Renal pelvis (tissue), 4 donors: ENCODE data around the gene MRPL21. TPM values are rescaled to one million over a fixed set of nuclear protein-coding genes. Genes with fewer than 3 reads are reported as not detected.

Source experiments
- DNase-seq: peaks from one replicate; pipeline ENCODE4 v3.0.0-alpha.2; 2013
- polyA plus RNA-seq, 3 donors: library from polyadenylated mRNA; unstranded; fragments of 120-200 nt; gene quantifications; one replicate each; pipeline ENCODE4 v1.2.1, GENCODE V29; 2013; ENCODE audit not compliant: insufficient read length in 3 of 3

The MRPL21 gene
- polyA plus RNA-seq, 3 donors: 76.6 to 86.9 (median 85.9) TPM

GRCh38 chr11:68938816-68939582 is 35.4 kb upstream of the MRPL21 start:
- no peak for DNase-seq

DNA sequence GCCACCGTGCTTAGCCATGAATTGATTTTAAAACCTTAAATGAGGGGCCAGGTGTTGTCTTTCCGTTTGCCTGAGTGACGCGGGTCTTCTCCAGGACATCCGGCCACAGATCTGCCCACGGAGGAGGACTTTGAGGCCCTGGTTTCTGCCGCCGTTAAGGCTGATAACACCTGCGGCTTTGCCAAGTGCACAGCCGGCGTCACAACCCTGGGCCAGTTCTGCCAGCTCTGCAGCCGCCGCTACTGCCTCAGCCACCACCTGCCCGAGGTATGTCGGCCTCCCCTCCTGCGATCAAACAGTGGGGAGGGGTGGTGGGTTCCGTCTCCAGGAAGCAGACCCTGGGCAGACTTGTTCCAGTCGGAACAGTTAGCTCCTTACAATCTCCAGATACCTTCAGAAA is 34.5 kb upstream of the MRPL21 start:
- no peak for DNase-seq

- DNase-seq: no peak
These were observed 33.3 kb upstream of the MRPL21 start for GRCh38 chr11:68936676-68937620.

- DNase-seq: no peak
These were observed 32.7 kb upstream of the MRPL21 start for GRCh38 chr11:68936358-68936636.

DNA sequence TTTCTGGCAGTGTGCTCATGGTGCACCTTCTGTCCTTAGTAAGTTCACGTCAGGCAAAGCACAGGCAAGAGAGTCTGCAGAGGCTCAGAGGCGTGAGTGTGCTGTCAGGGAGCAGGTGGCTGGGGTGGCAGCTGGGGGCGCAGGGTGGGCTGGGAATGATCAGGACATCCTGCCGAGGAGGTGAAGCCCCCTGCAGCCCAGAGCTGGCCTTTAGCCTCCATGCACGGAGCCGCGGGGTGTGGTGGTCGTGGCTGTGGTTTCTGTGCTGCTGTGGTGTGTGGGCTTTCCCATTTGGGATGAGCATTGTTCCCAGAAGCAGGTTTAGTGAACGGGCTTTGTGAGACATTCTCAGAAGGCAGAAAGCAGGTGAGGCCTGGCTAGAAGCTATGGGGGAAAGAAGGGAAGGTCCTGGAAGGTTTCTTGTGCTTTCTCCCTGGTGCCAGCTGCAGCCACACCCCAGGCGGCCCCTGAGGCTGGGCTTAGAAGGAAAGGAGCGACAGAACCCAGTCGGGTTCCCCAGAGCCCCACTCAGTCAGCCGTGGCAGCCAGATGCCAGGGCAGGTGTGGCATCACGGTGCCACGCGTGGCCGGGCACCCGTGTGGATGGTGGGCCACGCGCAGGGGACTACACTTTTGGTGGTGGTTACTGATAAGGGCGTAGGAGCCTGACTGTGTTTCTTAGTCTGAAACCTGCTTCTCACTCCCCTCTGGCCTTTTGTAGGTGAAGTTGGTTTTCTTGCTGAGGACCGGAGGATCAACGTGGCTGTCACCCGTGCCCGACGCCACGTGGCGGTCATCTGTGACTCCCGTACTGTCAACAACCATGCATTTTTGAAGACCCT is 32.1 kb upstream of the MRPL21 start:
- no peak for DNase-seq

- no peak for DNase-seq
These were observed 31.4 kb upstream of the MRPL21 start for GRCh38 chr11:68935066-68935465.

- no peak for DNase-seq
These were observed 31.0 kb upstream of the MRPL21 start for GRCh38 chr11:68934666-68935065.

GRCh38 chr11:68934321-68934645 is 30.7 kb upstream of the MRPL21 start:
- no peak for DNase-seq

- DNase-seq: no peak
These were observed 30.1 kb upstream of the MRPL21 start for GRCh38 chr11:68933605-68934320.

DNA sequence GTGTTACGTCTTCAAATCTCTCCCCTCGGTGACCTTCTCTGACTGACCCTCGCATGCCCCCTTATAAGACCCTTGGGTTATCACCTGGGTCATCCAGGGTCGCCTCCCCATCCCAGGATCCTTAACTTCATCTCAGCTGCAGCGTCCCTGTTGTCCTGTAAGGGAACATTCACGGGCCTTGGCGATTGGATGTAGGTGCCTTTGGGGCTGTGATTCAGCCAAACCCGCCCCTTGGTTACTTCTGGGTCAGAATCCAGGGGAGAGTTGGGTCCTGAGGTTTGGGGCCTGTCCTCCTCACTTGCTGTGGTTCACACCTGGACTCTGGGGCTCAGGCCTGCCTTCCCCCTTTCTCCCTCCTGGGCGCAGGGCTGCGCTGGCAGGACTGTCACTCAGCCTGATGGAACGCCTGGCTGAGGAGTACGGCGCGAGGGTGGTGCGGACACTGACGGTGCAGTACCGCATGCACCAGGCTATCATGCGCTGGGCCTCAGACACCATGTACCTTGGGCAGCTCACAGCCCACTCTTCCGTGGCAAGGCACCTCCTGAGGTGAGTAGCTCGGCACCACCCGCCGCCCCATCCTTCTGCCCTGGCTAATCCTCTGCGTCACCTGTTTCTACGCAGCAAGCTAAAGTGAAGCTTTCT is 29.4 kb upstream of the MRPL21 start:
- no peak for DNase-seq

DNA sequence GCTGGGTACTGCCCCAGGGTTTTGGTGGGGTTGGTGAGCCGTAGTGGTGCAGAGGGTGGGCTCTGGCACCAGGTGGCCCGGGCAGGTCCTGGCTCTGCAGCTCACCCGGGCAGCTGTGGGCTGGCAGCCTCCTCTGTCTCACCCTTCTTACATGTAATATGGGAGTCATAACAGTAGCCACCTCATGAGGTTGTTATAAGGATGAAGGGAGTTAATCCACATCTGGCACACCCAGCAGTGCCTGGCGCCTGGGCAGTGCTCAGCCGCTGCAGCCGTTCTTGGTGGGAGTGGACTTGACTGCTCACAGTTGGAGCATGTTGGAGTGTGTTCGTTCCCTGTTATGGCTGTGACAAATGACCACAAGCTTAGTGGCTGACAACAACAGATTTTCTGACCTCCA is 28.7 kb upstream of the MRPL21 start:
- DNase-seq: no peak

GRCh38 chr11:68931911-68932310 is 28.3 kb upstream of the MRPL21 start:
- DNase-seq: no peak

GRCh38 chr11:68930991-68931855 is 27.6 kb upstream of the MRPL21 start:
- no peak for DNase-seq

GRCh38 chr11:68929706-68930570 is 26.3 kb upstream of the MRPL21 start:
- no peak for DNase-seq

DNA sequence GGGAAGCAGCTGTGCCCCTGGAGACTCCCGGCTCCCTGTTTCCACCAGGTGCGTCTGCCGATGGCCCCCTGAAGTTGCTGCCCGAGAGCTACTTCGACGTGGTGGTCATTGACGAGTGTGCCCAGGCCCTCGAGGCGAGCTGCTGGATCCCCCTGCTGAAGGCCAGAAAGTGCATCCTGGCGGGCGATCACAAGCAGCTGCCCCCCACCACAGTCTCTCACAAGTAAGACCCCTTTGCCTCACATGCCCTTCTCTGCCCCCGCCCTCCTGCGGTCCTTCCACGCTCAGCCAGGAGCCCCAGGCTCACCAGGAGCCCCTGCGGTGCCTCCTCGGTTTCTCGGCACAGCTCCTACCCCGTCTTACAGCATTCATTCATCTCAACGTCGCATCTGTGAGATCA is 25.5 kb upstream of the MRPL21 start:
- DNase-seq: no peak

DNA sequence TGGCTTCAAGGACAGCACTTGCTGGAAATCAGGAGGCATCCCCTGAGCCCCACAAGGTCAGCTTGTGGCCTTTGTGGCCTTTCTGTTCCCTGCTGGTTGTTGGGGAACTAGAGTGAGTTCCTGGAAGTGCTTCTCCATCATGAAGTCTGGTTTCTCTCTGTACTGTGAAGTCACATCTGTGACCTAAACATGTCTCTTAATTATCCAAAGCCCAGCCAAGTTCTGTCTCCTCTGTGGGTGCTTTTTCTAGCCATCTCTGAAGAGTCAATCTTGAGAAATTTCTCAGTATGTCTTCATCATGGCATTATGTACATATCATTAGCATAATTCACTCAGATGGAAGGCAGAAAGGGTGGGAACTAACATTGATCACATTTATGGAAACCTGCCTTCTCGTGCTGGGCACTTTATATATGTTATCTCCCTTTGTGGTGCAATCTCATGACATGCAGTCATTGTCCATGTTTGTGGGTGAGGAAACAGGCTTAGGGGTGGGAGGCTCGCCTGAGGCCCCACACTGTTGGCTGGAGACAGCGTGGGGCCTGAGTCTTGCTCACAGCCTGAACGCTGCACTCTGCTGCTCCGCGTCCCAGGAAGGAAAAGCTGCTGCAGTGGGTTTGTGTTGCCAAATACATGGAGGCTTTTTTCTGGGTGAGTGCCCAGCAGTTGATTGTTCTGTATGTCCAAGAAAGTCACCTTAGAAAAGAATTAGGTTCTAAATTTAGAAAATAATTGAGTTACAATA is 24.7 kb upstream of the MRPL21 start:
- no peak for DNase-seq

DNA sequence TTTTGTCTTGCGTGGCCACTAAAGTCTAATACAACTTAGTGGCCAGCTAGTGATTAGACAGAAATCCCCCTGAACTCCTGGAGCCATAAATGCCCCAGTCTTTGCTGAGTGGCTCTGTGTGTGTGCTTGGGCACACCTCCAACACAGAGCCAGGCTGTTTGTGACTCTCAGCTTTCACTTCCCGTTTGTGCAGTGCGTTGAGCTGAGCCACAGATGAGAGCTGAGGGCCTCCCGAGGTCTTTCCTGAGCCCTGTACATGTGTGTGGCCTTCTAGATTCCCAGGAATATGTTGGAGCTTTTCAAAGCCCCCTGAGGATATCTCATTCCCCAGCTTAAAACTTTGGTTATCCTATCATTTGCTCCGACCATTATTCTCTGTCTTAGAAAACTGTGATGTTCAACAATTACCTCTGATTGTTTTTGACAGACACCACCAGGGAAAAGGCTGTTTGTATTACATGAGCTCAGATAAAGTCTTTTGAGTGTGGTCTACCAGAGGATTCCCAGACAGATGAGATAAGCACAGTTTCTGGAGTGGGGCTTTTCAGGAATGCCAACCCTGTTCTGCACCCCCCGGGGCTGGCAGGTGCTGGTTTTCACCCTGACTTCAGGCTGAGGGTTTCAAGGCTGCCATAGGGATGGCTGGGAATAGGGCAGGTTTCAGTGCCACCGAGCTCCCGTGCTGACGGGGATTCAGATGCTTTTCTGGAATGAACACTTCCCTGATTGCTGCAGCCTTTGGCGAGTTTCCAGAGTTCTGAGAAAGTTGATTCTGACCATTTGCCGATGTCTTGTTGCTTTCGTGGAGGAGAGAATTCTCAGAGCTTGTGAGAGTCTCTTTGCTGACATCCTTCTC is 23.9 kb upstream of the MRPL21 start:
- no peak for DNase-seq

GRCh38 chr11:68925611-68926010 is 22.0 kb upstream of the MRPL21 start:
- no peak for DNase-seq
